IMR-90 (cell line): ENCODE results near the gene OTUD7B. TPM values are rescaled to one million over a fixed set of nuclear protein-coding genes. Genes with fewer than 3 reads are reported as not detected.

Source experiments
- ATAC-seq: fragments of 200-7000 bp; cut with Tn5 transposase; 2 replicates; pipeline ENCODE4 v1.9.1; 2020; ENCODE audit warnings: low read depth, mild to moderate bottlenecking, moderate library complexity
- BruUV-seq: library from RNA; stranded (reverse); fragments of 400-500 nt; replicated peaks from 2 replicates; lab custom pipeline; 2021; lab: Mats Ljungman, UMichigan
- CTCF ChIA-PET: fragments of 300-600 bp; formaldehyde crosslinking; extraction: SDS; loops from one replicate; lab custom pipeline; 2021; ENCODE audit warnings: antibody characterized with exemption; lab: Yijun Ruan, JAX
- POLR2A ChIA-PET: fragments of 300-600 bp; sonication (Branson Sonifier 250); formaldehyde crosslinking; loops from one replicate; lab custom pipeline; 2022; ENCODE audit warnings: antibody characterized with exemption; ENCODE audit not compliant: unreplicated experiment; lab: Charles Lee
- DNase-seq: peaks from one replicate; pipeline ENCODE4 v3.0.0; 2013
- H2AFZ ChIP-seq: replicated peaks from 2 replicates; pipeline ENCODE3; 2013; ENCODE audit warnings: low read length, mild to moderate bottlenecking; ENCODE audit not compliant: poor library complexity
- H2AK5ac ChIP-seq: 2 replicates; pipeline ENCODE4 v1.6.1; 2013; ENCODE audit warnings: low read depth, low read length, inconsistent platforms
- H2AK9ac ChIP-seq: replicated peaks from 2 replicates; pipeline ENCODE3; 2013; ENCODE audit warnings: mild to moderate bottlenecking, low read depth, low read length, moderate library complexity; ENCODE audit not compliant: poor library complexity
- H2BK120ac ChIP-seq: 2 replicates; pipeline ENCODE4 v1.6.1; 2013; ENCODE audit warnings: low read depth, low read length, inconsistent platforms
- H2BK15ac ChIP-seq: 3 replicates; pipeline ENCODE4 v1.6.1; 2013; ENCODE audit warnings: low read depth, low read length, inconsistent platforms
- H2BK20ac ChIP-seq: 2 replicates; pipeline ENCODE4 v1.6.1; 2013; ENCODE audit warnings: low read depth, mild to moderate bottlenecking, inconsistent platforms, low read length, moderate library complexity
- H2BK5ac ChIP-seq: 2 replicates; pipeline ENCODE4 v1.6.1; 2013; ENCODE audit warnings: mild to moderate bottlenecking, low read depth, low read length, inconsistent platforms; ENCODE audit not compliant: poor library complexity, severe bottlenecking
- H3K14ac ChIP-seq: replicated peaks from 2 replicates; pipeline ENCODE4 v1.6.1; 2013; ENCODE audit warnings: low read depth, low read length, inconsistent platforms
- H3K18ac ChIP-seq: 2 replicates; pipeline ENCODE4 v1.6.1; 2013; ENCODE audit warnings: low read depth, low read length, control low read depth
- H3K23ac ChIP-seq: 2 replicates; pipeline ENCODE4 v1.6.1; 2013; ENCODE audit warnings: low read depth, low read length, inconsistent platforms
- H3K27ac ChIP-seq: 2 replicates; pipeline ENCODE4 v1.5.1; 2013; ENCODE audit warnings: mild to moderate bottlenecking, control low read depth, low read length; ENCODE audit not compliant: insufficient read depth
- H3K27me3 ChIP-seq: 2 replicates; pipeline ENCODE4 v1.6.1; 2013; ENCODE audit warnings: low read length; ENCODE audit not compliant: control insufficient read depth, insufficient read depth
- H3K36me3 ChIP-seq: 2 replicates; pipeline ENCODE4 v1.6.1; 2013; ENCODE audit warnings: low read length, mixed read lengths; ENCODE audit not compliant: control insufficient read depth, insufficient read depth
- H3K4ac ChIP-seq: 2 replicates; pipeline ENCODE4 v1.6.1; 2013; ENCODE audit warnings: low read depth, low read length, inconsistent platforms
- H3K4me1 ChIP-seq: 2 replicates; pipeline ENCODE4 v1.6.1; 2013; ENCODE audit warnings: low read length, mixed read lengths; ENCODE audit not compliant: control insufficient read depth, insufficient read depth
- H3K4me2 ChIP-seq: 2 replicates; pipeline ENCODE4 v1.6.1; 2013; ENCODE audit warnings: low read depth, mild to moderate bottlenecking, control low read depth, low read length, moderate library complexity
- H3K4me3 ChIP-seq: 2 replicates; pipeline ENCODE4 v1.5.1; 2013; ENCODE audit warnings: low read depth, mild to moderate bottlenecking, control low read depth, low read length, moderate library complexity; ENCODE audit not compliant: insufficient read depth
- H3K56ac ChIP-seq: 2 replicates; pipeline ENCODE4 v1.6.1; 2013; ENCODE audit warnings: low read length, inconsistent platforms; ENCODE audit not compliant: insufficient read depth; ENCODE audit errors: extremely low read depth
- H3K79me1 ChIP-seq, 2 experiments: 2 replicates each; pipeline ENCODE4 v1.6.1; 2013; ENCODE audit warnings: low read length in 2 of 2, inconsistent platforms in 1 of 2, low read depth in 1 of 2
- H3K9ac ChIP-seq: 2 replicates; pipeline ENCODE4 v1.6.1; 2013; ENCODE audit warnings: low read depth, low read length, control low read depth
- H3K9me1 ChIP-seq: 2 replicates; pipeline ENCODE4 v1.6.1; 2013; ENCODE audit warnings: low read length, inconsistent platforms; ENCODE audit not compliant: insufficient read depth
- H3K9me3 ChIP-seq: 2 replicates; pipeline ENCODE4 v1.6.1; 2013; ENCODE audit warnings: low read length; ENCODE audit not compliant: control insufficient read depth, insufficient read depth
- H4K20me1 ChIP-seq: 2 replicates; pipeline ENCODE4 v1.6.1; 2013; ENCODE audit warnings: low read length, inconsistent platforms; ENCODE audit not compliant: insufficient read depth
- H4K5ac ChIP-seq: 2 replicates; pipeline ENCODE4 v1.6.1; 2013; ENCODE audit warnings: mild to moderate bottlenecking, low read depth, low read length, control low read depth
- H4K8ac ChIP-seq, 2 experiments: 2 replicates each; pipeline ENCODE4 v1.6.1; 2013; ENCODE audit warnings: low read depth in 2 of 2, low read length in 2 of 2, control low read depth in 1 of 2, inconsistent platforms in 1 of 2
- H4K91ac ChIP-seq: 2 replicates; pipeline ENCODE4 v1.6.1; 2013; ENCODE audit warnings: low read depth, low read length, inconsistent platforms; ENCODE audit not compliant: insufficient read depth
- BHLHE40 ChIP-seq: fragments of 150-350 bp; IDR thresholded peaks from 2 replicates; pipeline ENCODE4 v1.6.1; 2016; ENCODE audit warnings: mild to moderate bottlenecking, low read depth, low read length
- CEBPB ChIP-seq: IDR thresholded peaks from 2 replicates; pipeline ENCODE4 v1.6.1; 2012; ENCODE audit warnings: low read depth, low read length, improper control_type of control experiment
- CHD1 ChIP-seq: IDR thresholded peaks from 2 replicates; pipeline ENCODE4 v1.6.1; 2012; ENCODE audit warnings: low read depth, low read length, improper control_type of control experiment
- FOS ChIP-seq: fragments of 150-350 bp; IDR thresholded peaks from 2 replicates; pipeline ENCODE4 v1.6.1; 2016; ENCODE audit warnings: low read depth, low read length
- MAFK ChIP-seq: IDR thresholded peaks from 2 replicates; pipeline ENCODE4 v1.6.1; 2012; ENCODE audit warnings: low read depth, low read length, improper control_type of control experiment
- MAZ ChIP-seq: IDR thresholded peaks from 2 replicates; pipeline ENCODE4 v1.6.1; 2012; ENCODE audit warnings: low read depth, mild to moderate bottlenecking, low read length, improper control_type of control experiment, moderate library complexity, borderline replicate concordance
- MXI1 ChIP-seq: IDR thresholded peaks from 2 replicates; pipeline ENCODE4 v1.6.1; 2012; ENCODE audit warnings: low read depth, mild to moderate bottlenecking, low read length, moderate library complexity, borderline replicate concordance
- NFE2L2 ChIP-seq: fragments of 150-350 bp; IDR thresholded peaks from 2 replicates; pipeline ENCODE4 v1.6.1; 2016; ENCODE audit warnings: low read depth, mild to moderate bottlenecking, low read length
- POLR2A ChIP-seq: IDR thresholded peaks from 2 replicates; pipeline ENCODE4 v1.6.1; 2012; ENCODE audit warnings: mild to moderate bottlenecking, low read depth, low read length
- RAD21 ChIP-seq: IDR thresholded peaks from 2 replicates; pipeline ENCODE4 v1.6.1; 2012; ENCODE audit warnings: low read length, improper control_type of control experiment
- RCOR1 ChIP-seq: IDR thresholded peaks from 2 replicates; pipeline ENCODE4 v1.6.1; 2012; ENCODE audit warnings: mild to moderate bottlenecking, low read length, improper control_type of control experiment; ENCODE audit not compliant: insufficient replicate concordance
- RFX5 ChIP-seq: IDR thresholded peaks from 2 replicates; pipeline ENCODE4 v1.8.0; 2012; ENCODE audit warnings: low read depth, mild to moderate bottlenecking, low read length, moderate library complexity
- SMC3 ChIP-seq: fragments of 150-350 bp; IDR thresholded peaks from 2 replicates; pipeline ENCODE4 v1.6.1; 2016; ENCODE audit warnings: low read depth, mild to moderate bottlenecking, antibody characterized with exemption, low read length, moderate library complexity
- WGBS, 2 experiments: methylation state at CpG; one replicate each; pipeline versions ENCODE4 v1.1.5 to v1.1.7; 2013; ENCODE audit warnings: missing lambda C conversion rate in 2 of 2; ENCODE audit not compliant: insufficient read length in 1 of 2; ENCODE audit errors: extremely low coverage in 2 of 2; 5-methylcytosine and 5-hydroxymethylcytosine counted together
- dilution Hi-C: fragments of 300-500 bp; cut with HindIII; formaldehyde crosslinking; loops from one replicate; pipeline ENCODE4 v1.14.3; 2018; ENCODE audit warnings: low sequenced_read_pairs; ENCODE audit not compliant: unreplicated experiment
- in situ Hi-C: fragments of 300-500 bp; cut with MboI; formaldehyde crosslinking; loops from 3 replicates; pipeline ENCODE4 v1.14.3; 2019; ENCODE audit warnings: low sequenced_read_pairs, inconsistent platforms, mixed read lengths
- intact Hi-C: fragments of 100-400 bp; cut with micrococcal nuclease; formaldehyde crosslinking; loops from 2 replicates; pipeline ENCODE4 v1.10.0; 2022
- polyA plus RNA-seq, 3 experiments: library from polyadenylated mRNA; depleted of rRNA; stranded (reverse); fragments of >200 nt; gene quantifications; 2 replicates each; pipeline ENCODE4 v1.2.3, GENCODE V29; 2012; ENCODE audit warnings: low replicate concordance in 1 of 3
- total RNA-seq: library from RNA; depleted of rRNA; stranded (reverse); fragments of >200 nt; gene quantifications from 2 replicates; pipeline ENCODE4 v1.2.3, GENCODE V29; 2012
- TF ChIP-seq, protein P1 (sequence below): fragments of 150-350 bp; IDR thresholded peaks from 2 replicates; pipeline ENCODE4 v1.6.1; 2017; ENCODE audit warnings: mild to moderate bottlenecking, antibody characterized with exemption, low read length, low read depth
- TF ChIP-seq, protein P2 (sequence below): fragments of 150-350 bp; IDR thresholded peaks from 2 replicates; pipeline ENCODE4 v1.6.1; 2016; ENCODE audit warnings: low read depth, mild to moderate bottlenecking, low read length, moderate library complexity, borderline replicate concordance
- TF ChIP-seq, protein P3 (sequence below): conservative IDR thresholded peaks from 2 replicates; pipeline ENCODE4 v1.5.1; 2012; ENCODE audit warnings: mild to moderate bottlenecking, low read depth, low read length, improper control_type of control experiment

The OTUD7B gene
- total and polyA plus RNA-seq, 2 of the 4 experiments (the other 2 are of a cell fraction): 7.5 to 18.6 TPM

DNA sequence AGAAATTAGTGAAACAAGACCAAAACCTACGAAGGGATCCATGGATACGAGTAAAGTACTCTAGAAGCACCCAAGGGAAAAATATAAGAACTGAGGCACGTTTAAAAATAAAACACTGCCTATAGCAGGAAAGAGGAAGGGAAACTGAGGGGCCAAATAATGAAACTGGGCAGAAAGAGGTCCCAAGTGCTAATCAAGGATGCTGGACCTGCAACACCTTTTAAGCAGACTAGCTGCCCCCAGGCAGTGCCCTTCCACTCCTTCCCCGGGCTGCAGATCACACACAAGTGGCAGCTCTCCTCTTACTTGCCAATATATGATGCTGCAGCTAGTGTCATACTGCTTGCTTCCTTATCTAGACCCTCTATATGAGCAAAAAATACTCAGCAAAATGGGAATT lies 7.6 kb upstream of the OTUD7B start:
- in situ Hi-C loops (no loop called here), intact Hi-C loops (no loop called here), dilution Hi-C loops (no loop called here)
- Histone ChIP-seq H2AK9ac (no peak overlapping the region), H2AK5ac (no peak overlapping the region), H3K9ac (no peak overlapping the region), H2BK20ac (no peak overlapping the region), H3K4me2 (no peak overlapping the region), H3K27ac (no peak overlapping the region), H3K9me3 (no peaks in the 10 kb centered on the region), H3K4me1 (no peaks in the 10 kb centered on the region), H3K79me1 (no peaks in the 10 kb centered on the region), H2BK5ac (no peak overlapping the region), H3K4ac (no peak overlapping the region), H3K56ac (no peak overlapping the region), H3K18ac (no peak overlapping the region), H4K91ac (no peak overlapping the region), H3K23ac (no peak overlapping the region), H4K20me1 (no peaks in the 10 kb centered on the region), H2BK15ac (no peak overlapping the region), H3K36me3 (no peaks in the 10 kb centered on the region), H3K14ac (no peak overlapping the region), H4K5ac (no peak overlapping the region), H4K8ac (no peak overlapping the region), H3K9me1 (0 out of 2 replicates have a peak, but pooled peaks cover 3% of the 10 kb centered on the region), H2AFZ (no peak overlapping the region), H3K4me3 (no peak overlapping the region), H2BK120ac (no peak overlapping the region), H3K27me3 (no peaks in the 10 kb centered on the region)
- CTCF ChIA-PET: no interaction called here
- no peak for DNase-seq
- BruUV-seq: no TSS peak
- TF ChIP-seq POLR2A (no peak), RFX5 (no peak), NFE2L2 (no peak), CHD1 (no peak), BHLHE40 (no peak), MAFK (no peak), FOS (no peak), MXI1 (no peak), RAD21 (no peak), RCOR1 (no peak), CEBPB (no peak), MAZ (no peak), SMC3 (no peak)
- TF ChIP-seq, protein P1, sequence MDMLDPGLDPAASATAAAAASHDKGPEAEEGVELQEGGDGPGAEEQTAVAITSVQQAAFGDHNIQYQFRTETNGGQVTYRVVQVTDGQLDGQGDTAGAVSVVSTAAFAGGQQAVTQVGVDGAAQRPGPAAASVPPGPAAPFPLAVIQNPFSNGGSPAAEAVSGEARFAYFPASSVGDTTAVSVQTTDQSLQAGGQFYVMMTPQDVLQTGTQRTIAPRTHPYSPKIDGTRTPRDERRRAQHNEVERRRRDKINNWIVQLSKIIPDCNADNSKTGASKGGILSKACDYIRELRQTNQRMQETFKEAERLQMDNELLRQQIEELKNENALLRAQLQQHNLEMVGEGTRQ: no peak
- TF ChIP-seq, protein P2, sequence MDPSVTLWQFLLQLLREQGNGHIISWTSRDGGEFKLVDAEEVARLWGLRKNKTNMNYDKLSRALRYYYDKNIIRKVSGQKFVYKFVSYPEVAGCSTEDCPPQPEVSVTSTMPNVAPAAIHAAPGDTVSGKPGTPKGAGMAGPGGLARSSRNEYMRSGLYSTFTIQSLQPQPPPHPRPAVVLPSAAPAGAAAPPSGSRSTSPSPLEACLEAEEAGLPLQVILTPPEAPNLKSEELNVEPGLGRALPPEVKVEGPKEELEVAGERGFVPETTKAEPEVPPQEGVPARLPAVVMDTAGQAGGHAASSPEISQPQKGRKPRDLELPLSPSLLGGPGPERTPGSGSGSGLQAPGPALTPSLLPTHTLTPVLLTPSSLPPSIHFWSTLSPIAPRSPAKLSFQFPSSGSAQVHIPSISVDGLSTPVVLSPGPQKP: no peak
- TF ChIP-seq, protein P3, sequence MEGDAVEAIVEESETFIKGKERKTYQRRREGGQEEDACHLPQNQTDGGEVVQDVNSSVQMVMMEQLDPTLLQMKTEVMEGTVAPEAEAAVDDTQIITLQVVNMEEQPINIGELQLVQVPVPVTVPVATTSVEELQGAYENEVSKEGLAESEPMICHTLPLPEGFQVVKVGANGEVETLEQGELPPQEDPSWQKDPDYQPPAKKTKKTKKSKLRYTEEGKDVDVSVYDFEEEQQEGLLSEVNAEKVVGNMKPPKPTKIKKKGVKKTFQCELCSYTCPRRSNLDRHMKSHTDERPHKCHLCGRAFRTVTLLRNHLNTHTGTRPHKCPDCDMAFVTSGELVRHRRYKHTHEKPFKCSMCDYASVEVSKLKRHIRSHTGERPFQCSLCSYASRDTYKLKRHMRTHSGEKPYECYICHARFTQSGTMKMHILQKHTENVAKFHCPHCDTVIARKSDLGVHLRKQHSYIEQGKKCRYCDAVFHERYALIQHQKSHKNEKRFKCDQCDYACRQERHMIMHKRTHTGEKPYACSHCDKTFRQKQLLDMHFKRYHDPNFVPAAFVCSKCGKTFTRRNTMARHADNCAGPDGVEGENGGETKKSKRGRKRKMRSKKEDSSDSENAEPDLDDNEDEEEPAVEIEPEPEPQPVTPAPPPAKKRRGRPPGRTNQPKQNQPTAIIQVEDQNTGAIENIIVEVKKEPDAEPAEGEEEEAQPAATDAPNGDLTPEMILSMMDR: no peak
- 100% methylated on average over 1 of the region's 4 CpGs; no CpG with 5 or more reads in 1 of the 2 experiments for whole genome bisulfite sequencing, 2 experiments
- ATAC-seq: no peak
- POLR2A ChIA-PET: no interaction called here
